ENCODE measurements around the gene OLFM1. TPM values are rescaled to one million over a fixed set of nuclear protein-coding genes. Genes with fewer than 3 reads are reported as not detected.

OLFM1 gene
- total RNA-seq, 1 donor from 2014 or later = 5.3 TPM

- intact Hi-C loops (cut with micrococcal nuclease) = no loop called here
These were observed 1.7 kb downstream of the OLFM1 start for GRCh38 chr9:135088979-135089847.

- intact Hi-C loops (cut with micrococcal nuclease) = no loop called here
These were observed 2.6 kb downstream of the OLFM1 start for GRCh38 chr9:135090081-135090480.

DNA sequence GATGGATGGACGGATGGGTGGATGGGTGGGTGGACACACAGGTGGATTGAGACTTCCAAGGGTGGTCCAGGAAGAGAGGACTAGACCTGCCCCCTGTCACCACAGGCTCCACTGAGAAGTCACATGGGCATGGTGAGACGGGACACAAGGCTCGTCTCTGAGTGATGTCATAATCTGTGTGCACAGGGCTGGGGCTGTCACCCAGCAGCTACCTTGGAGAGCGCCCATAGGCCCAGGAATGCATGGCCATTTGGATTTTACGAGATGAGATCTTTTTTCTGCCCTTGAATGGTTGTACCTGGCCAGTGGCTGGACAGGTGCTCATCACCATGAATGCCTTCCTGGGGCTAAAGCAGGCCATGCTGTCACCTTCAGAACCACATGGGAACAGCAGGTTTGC lies 3.1 kb downstream of the OLFM1 start:
- intact Hi-C loops (cut with micrococcal nuclease) = no loop called here

DNA sequence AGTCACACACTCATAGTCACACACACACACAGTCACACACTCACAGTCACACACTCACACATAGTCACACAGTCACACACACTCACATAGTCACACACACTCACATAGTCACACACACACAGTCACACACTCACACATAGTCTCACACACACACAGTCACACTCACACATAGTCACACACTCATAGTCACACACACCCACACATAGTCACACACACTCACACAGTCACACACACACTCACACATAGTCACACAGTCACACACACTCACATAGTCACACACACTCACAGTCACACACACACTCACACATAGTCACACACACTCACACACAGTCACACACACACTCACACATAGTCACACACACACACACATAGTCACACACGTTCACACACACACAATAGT lies 4.1 kb downstream of the OLFM1 start:
- intact Hi-C loops (cut with micrococcal nuclease) = no loop called here

DNA sequence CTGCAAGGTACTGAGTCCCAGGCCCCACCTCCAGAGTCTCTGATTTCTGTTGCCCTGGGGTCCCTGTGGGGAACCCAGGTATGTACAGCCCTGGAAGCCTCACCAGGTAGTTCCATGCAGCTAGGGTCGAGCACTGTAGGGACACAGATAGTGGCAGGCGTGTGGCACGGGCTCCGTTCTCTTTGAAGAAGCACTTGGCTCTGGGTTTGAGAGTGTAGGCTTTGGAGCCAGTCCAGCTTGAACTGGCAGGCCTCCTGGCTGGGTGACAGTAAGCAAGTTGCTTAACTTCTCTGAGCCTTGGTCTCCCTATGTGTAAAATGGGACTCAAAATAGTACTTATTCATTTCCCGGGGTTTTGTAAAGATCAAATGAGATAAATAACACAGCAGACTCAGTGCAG lies 5.6 kb downstream of the OLFM1 start:
- intact Hi-C loops (cut with micrococcal nuclease) = loop anchor here (2.0 kb wide), 1 partner anchor 20 kb away; no protein-coding TSS in a partner anchor

- intact Hi-C loops (cut with micrococcal nuclease) = loop anchor here (2.0 kb wide), 1 partner anchor 19 kb away; no protein-coding TSS in a partner anchor
These were observed 6.6 kb downstream of the OLFM1 start for GRCh38 chr9:135093911-135094584.

- intact Hi-C loops (cut with micrococcal nuclease) = no loop called here
These were observed 8.3 kb downstream of the OLFM1 start for GRCh38 chr9:135095470-135096407.

DNA sequence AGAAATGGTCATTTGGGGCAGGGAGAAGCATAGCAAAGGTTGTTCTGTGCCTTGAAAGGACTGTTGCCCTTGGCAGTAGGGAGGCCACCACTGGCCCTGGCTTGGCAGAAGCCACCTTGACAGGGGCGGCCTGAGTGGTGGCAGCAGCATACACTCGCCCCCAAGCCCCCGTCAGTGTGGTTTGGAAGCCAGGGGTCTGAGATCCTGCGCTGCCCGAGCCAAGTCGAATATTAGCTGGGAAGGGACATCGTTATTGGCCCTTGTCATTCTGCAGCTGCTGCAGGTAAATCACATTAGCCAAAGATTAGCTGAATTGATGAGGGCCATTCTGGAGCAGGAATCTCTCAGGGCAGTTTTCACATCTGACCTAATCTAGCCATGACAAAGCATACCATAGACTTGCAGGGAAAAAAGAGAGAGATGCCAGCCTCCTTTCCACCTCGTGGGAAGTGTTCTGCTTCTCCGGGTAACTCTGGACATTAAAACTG lies 9.0 kb downstream of the OLFM1 start:
- intact Hi-C loops (cut with micrococcal nuclease) = no loop called here

DNA sequence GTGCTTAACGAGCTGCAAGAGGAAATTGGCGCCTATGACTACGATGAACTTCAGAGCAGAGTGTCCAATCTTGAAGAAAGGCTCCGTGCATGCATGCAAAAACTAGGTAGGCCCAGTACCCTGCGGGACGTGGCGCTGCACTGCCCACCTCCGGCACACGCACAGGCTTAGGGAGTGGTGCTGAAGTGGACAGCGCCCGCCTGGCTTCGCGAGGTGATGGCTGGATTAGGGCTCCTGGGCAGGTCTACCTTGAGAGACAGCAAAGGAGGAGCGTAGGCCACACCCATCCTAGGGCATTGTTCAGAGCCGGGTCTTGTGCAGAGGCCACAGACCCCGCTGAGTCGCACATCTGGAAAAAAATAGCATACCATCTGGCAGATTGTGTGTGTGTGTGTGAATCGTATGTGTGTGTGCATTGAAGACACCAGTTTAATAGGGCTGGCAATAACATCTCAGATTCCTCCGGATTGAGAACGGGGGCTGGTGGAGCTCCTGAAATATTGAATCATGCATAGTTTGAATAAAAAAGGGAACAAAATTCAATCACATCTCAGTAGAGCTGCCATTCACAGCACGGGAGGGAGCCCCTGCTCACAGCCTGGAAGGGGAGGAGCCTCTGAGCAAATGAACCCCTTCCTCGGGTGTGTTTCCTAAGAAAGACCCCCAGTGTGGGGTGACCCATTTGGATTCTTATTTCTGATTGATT lies 11.1 kb downstream of the OLFM1 start:
- intact Hi-C loops (cut with micrococcal nuclease) = no loop called here

- intact Hi-C loops (cut with micrococcal nuclease) = no loop called here
These were observed 12.1 kb downstream of the OLFM1 start for GRCh38 chr9:135099574-135099973.

- intact Hi-C loops (cut with micrococcal nuclease) = no loop called here
These were observed 12.8 kb downstream of the OLFM1 start for GRCh38 chr9:135100241-135100681.

GRCh38 chr9:135100725-135101410 lies 13.4 kb downstream of the OLFM1 start:
- intact Hi-C loops (cut with micrococcal nuclease) = no loop called here

GRCh38 chr9:135101486-135101885 lies 14.0 kb downstream of the OLFM1 start:
- intact Hi-C loops (cut with micrococcal nuclease) = no loop called here

DNA sequence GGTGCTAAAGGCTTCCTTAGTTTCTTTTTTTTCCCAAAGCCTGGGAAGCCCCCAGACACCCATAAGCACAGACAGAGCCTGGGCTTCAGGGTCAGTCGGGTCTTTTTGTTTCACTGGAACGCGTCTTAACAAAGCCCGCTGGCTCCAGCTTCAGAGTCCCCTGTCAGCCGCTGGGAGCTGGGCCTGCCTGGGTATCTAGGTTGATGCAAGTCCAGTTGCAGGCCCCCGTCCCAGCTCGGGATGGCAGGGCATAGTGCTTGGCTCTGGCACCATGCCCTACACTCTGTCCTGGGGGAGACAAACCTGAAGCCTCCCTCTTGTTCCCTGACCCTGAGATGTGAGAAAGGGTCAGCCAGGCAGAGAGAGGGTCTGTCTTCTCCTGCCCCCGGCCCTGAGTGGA lies 14.5 kb downstream of the OLFM1 start:
- intact Hi-C loops (cut with micrococcal nuclease) = no loop called here

- intact Hi-C loops (cut with micrococcal nuclease) = no loop called here
These were observed 14.9 kb downstream of the OLFM1 start for GRCh38 chr9:135102331-135102730.

GRCh38 chr9:135103001-135103446 lies 15.6 kb downstream of the OLFM1 start:
- intact Hi-C loops (cut with micrococcal nuclease) = no loop called here

GRCh38 chr9:135103931-135104639 lies 16.6 kb downstream of the OLFM1 start:
- intact Hi-C loops (cut with micrococcal nuclease) = no loop called here

DNA sequence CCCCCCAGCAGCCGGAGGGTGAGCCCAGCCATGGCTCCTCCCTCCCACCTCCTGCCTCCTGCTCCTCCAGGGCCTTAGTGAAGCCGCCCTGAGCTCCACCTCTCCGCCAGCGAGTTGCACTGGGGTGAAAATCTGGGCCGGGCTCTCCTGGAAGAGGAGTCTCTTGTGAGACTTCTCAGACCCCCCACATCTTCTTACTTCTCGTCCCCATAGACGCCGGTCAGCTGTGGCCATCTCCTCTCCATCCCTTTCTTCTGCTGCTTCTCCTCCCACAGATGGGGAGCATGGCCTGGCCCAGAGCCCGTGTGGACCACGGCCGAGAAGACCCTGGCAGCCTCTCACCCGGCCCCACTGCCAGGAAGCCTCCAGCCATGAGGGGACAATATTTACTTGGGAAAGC lies 17.3 kb downstream of the OLFM1 start:
- intact Hi-C loops (cut with micrococcal nuclease) = no loop called here

DNA sequence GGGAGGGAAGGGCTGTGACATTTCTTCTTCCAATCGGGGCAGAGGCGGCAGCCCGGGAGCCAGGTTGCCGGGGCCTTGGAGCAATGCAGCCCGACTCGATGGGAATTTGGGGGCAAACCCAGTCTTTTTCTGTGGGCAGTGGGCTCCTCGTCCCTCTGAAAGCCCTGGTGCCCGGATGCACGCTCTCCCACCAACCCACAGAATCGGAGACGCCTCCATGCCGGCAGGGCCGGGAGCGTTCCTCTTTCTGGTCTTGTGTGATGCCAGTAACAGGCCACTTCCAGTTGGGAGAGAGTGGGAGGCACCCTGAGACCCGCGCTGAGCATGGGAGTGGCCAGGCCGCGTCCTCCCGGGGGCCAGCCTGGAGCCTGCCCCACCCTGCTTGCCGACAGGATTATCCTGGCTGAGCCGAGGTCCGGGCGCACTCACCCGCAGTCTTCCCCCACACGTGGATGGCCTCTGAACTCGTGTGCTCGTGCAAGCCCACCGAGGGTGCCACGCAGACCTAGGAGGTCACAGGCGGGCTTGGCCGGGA lies 17.8 kb downstream of the OLFM1 start:
- intact Hi-C loops (cut with micrococcal nuclease) = no loop called here

All from T-helper 1 cell treated with Interleukin-12 subunit alpha and Interleukin-12 subunit beta and Interleukin-4 antibody, amounts not matched to agents 30 ng/mL and 1 ng/mL, for 36 hours (primary cell).